Measurements from ENCODE around the gene USP31.

DNA sequence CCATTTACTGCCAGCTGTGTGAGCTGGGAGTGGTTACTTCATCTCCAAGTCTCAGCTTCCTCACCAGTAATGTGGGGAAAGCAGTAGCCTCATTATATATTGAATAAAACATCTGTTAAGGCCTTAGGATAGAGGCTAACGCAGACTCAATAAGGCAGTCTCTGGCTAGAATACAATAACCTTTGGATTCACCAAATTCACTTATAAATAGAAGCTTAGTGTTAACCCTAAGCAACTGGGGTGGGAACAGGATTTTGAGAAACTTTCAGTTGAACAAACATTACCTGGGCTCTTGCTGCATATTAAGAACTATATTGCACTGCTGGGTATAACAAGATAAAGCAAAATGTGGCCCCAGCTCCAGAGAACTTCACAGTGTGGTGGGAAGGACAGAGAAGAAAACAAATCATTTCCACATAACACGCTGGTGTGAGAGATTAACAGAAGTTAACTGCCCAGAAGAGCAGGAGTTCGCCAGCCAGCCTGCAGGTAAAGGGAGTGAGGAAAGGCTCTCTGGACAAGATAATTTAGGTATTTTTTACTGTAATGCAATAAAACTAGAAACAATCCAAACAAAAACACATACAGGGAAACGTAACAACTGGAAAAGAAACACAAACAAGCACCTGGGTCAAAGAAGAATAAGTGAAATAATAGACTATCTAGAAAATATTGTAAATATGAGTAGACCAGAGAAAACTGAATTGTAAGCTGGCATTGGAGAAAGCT lies 57.0 kb downstream of the USP31 start:
- no peak for TF ChIP-seq PHF8 (conservative IDR thresholded peaks at IDR 0.05; ENCODE audit: low read depth, low read length)
- TF ChIP-seq POLR2A (IDR thresholded peaks at IDR 0.05; ENCODE audit: control extremely low read depth in 1 of 2, low read depth in 2 of 2, low read length in 2 of 2) = no peak
